Ishikawa (cell line): ENCODE results near the gene ANKRD6.

Experiments used
- EP300 ChIP-seq: IDR thresholded peaks from 2 replicates; pipeline ENCODE4 v1.6.1; 2012; ENCODE audit warnings: borderline replicate concordance
- NFIC ChIP-seq: IDR thresholded peaks from 2 replicates; pipeline ENCODE4 v1.6.1; 2012
- TAF1 ChIP-seq: IDR thresholded peaks from 2 replicates; pipeline ENCODE4 v1.6.1; 2012; ENCODE audit warnings: low read depth, mild to moderate bottlenecking
- USF1 ChIP-seq: IDR thresholded peaks from 2 replicates; pipeline ENCODE4 v1.6.1; 2012

- no peak for TF ChIP-seq NFIC
- no peak for TF ChIP-seq TAF1
- no peak for TF ChIP-seq USF1
- no peak for TF ChIP-seq EP300
Observed at GRCh38 chr6:89385846-89386245, 47.1 kb upstream of the ANKRD6 start.
